Transverse colon (tissue), 4 donors: ENCODE data around the gene MORC2.

Experiments used
- CTCF ChIP-seq, 5 experiments: fragments of 200-600 bp in 3 of 5; fragments of 450-650 bp in 2 of 5; sonication (generic) in 3 of 5; IDR thresholded peaks; 1 replicate in 2 of 5; 2 replicates in 3 of 5; pipeline ENCODE4 v1.5.1; 2016 to 2017; ENCODE audit warnings: antibody characterized with exemption in 5 of 5, inconsistent platforms in 3 of 5, mild to moderate bottlenecking in 2 of 5, moderate library complexity in 1 of 5
- EP300 ChIP-seq: sonication (generic); formaldehyde crosslinking; IDR thresholded peaks from one replicate; pipeline ENCODE4 v1.6.1; 2017; ENCODE audit warnings: antibody characterized with exemption, low read depth
- POLR2A ChIP-seq: fragments of 450-650 bp; IDR thresholded peaks from one replicate; pipeline ENCODE4 v1.6.1; 2016; ENCODE audit warnings: antibody characterized with exemption, mild to moderate bottlenecking, moderate library complexity
- POLR2AphosphoS5 ChIP-seq, 3 donors: sonication (generic); formaldehyde crosslinking; IDR thresholded peaks; one replicate each; pipeline ENCODE4 v1.6.1; 2016; ENCODE audit warnings: antibody characterized with exemption in 3 of 3

- TF ChIP-seq CTCF (IDR thresholded peaks at IDR 0.05) (no peak), POLR2A (no peak), POLR2AphosphoS5 (IDR thresholded peaks at IDR 0.05) (no peak), EP300 (no peak)
Measured at GRCh38 chr22:30944986-30945385, 23.6 kb downstream of the MORC2 start.
